ENCODE data around the gene AUTS2.

GRCh38 chr7:70736715-70737460, 1138.6 kb downstream of the AUTS2 start:
- no peak for TF ChIP-seq POLR2AphosphoS5 (IDR thresholded peaks at IDR 0.05; ENCODE audit: low read depth, low read length)
- no peak for TF ChIP-seq TAF1 (IDR thresholded peaks at IDR 0.05; ENCODE audit: low read depth, low read length)
- TF ChIP-seq POLR2A (IDR thresholded peaks at IDR 0.05; ENCODE audit: low read depth, low read length), result no peak
- TF ChIP-seq POU2F2 (IDR thresholded peaks at IDR 0.05; ENCODE audit: low read depth, low read length), result no peak
- TF ChIP-seq SPI1 (IDR thresholded peaks at IDR 0.05; ENCODE audit: low read depth, low read length), result no peak
- no peak for TF ChIP-seq PAX5 (IDR thresholded peaks at IDR 0.05; ENCODE audit: insufficient read depth, low read length, severe bottlenecking)

All from GM12891 (cell line).